Muscle layer of colon (tissue), 2 donors: ENCODE measurements around the gene TBC1D22A.

Source experiments
- H3K27ac ChIP-seq: one replicate; pipeline ENCODE4 v1.7.0; 2013; ENCODE audit warnings: low read depth, mild to moderate bottlenecking, low read length, moderate library complexity
- H3K27me3 ChIP-seq, 2 donors: one replicate each; pipeline ENCODE4 v1.7.0; 2013; ENCODE audit warnings: low read length in 2 of 2, mild to moderate bottlenecking in 2 of 2; ENCODE audit not compliant: insufficient read depth in 2 of 2, control insufficient read depth in 1 of 2
- H3K36me3 ChIP-seq: one replicate; pipeline ENCODE4 v1.7.0; 2013; ENCODE audit warnings: mild to moderate bottlenecking, low read length; ENCODE audit not compliant: insufficient read depth
- H3K4me1 ChIP-seq: one replicate; pipeline ENCODE4 v1.7.0; 2013; ENCODE audit warnings: mild to moderate bottlenecking, low read length; ENCODE audit not compliant: insufficient read depth
- H3K4me3 ChIP-seq, 2 donors: one replicate each; pipeline ENCODE4 v1.7.0; 2013; ENCODE audit warnings: low read length in 2 of 2, low read depth in 1 of 2, mild to moderate bottlenecking in 1 of 2, moderate library complexity in 1 of 2
- H3K9ac ChIP-seq: one replicate; pipeline ENCODE4 v1.7.0; 2013; ENCODE audit warnings: low read length
- H3K9me3 ChIP-seq: one replicate; pipeline ENCODE4 v1.7.0; 2013; ENCODE audit warnings: mild to moderate bottlenecking, low read length
- donor health status: abdominal sarcoma.
- donor health status: Adenocarcinoma of cecum.

TBC1D22A gene

DNA sequence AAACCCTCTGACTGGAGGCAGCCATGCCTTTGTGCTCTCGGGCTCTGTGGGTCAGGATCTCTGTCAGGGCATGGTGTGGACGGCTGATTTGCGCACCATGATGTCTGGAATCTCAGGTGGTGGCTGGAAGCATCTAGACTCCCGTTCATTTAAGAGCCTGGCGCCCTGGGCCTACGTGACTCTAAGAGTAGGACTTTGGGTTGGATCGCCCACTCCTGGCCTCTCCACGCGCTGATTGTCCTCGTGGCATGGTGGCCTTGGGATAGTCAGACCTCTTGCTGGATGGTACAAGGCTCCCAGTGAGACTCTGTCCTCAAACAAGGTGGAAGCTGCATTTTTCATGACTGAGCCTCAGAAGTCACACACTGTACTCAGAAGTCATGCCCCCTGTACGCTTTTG lies 224.3 kb downstream of the TBC1D22A start:
- H3K9ac ChIP-seq: no peak overlapping the region
- no peaks in the 10 kb centered on the region for H3K4me1 ChIP-seq
- H3K27ac ChIP-seq: no peak overlapping the region
- no peaks in the 10 kb centered on the region for H3K9me3 ChIP-seq
- H3K36me3 ChIP-seq: no peaks in the 10 kb centered on the region
- no peaks in the 10 kb centered on the region for H3K27me3 ChIP-seq
- H3K4me3 ChIP-seq: no peak overlapping the region

DNA sequence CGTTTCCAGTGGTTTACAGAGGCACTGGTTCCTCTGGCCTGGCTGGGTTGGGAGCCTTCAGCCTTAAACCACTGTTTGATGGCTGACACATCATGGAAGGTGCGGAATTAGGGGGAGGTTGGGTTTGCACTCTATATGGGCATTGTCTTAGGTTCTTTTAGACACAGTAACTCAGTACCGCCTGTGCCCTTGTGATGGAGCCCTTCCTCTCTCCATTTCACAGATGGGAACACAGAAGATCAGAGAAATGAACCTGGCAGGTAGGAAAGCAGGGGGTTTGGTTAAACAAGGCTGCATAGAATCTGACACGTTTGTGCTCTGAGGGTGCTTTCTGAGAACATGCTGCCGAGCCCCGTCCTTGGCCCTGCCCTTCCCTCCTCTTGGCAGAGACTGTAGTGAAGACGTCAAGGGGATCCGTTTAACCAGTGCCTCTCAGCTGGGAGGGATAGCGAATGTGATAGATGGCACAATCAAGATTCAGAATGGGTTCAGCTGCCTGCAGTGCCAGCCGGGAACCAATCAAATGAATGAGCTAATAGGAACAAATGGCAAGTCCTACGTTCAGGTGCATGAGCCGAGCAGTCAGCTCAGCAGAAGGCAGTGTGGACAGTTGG lies 228.6 kb downstream of the TBC1D22A start:
- Histone ChIP-seq H3K36me3 (no peaks in the 10 kb centered on the region), H3K4me3 (no peak overlapping the region), H3K9ac (no peak overlapping the region), H3K27ac (no peak overlapping the region), H3K27me3 (no peaks in the 10 kb centered on the region), H3K4me1 (no peaks in the 10 kb centered on the region), H3K9me3 (no peaks in the 10 kb centered on the region)

DNA sequence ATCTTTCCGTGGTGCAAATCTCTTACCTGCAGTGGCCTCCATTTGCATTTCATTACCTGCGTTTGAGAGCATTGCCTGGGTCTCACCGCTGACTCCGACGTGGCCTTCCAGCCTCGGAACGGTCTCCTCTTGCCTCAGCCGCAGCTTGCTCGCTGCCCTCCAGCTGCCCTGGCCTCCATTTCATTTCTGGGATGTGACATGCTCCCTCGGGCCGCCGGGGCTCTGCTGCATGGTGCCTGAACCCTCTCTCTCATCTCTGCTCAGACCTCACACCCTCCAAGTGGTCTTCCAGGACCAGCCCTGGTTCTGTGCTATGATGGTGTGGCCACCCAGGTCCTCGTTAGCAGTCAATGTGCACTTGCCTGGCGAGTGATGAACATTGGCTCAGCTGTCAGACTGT lies 229.2 kb downstream of the TBC1D22A start:
- Histone ChIP-seq H3K4me1 (no peaks in the 10 kb centered on the region), H3K9me3 (no peaks in the 10 kb centered on the region), H3K36me3 (no peaks in the 10 kb centered on the region), H3K9ac (no peak overlapping the region), H3K27me3 (no peaks in the 10 kb centered on the region), H3K4me3 (no peak overlapping the region), H3K27ac (no peak overlapping the region)

DNA sequence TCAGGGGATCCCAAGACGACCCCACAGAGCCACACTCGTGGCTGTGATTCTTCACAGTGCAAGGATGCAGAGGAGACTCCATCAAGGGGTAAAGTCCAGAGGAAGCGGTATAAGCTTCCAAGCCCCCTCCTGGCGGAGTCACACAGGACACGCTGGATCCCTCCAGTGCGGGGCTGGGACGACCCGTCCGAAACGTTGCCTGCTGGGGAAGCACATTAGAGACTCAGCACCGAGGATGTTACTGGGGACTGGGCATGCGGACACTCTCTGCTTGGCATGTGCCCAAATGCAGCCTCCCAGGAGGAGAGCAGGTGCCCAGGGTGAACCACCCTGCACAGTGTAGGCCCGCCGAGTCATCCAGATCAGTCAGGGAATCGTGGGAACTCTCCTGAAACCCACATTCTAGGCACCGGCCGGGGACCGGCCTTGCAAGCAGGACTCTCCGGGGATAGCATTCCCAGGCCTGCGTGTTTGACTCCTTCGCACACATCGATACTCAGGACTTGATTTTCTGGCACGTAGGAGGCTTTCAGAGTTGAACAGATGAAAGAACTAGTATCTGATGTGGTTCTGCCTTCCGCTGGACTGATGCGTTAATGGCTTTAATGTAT lies 229.8 kb downstream of the TBC1D22A start:
- Histone ChIP-seq H3K36me3 (no peaks in the 10 kb centered on the region), H3K4me1 (no peaks in the 10 kb centered on the region), H3K27ac (no peak overlapping the region), H3K9me3 (no peaks in the 10 kb centered on the region), H3K4me3 (no peak overlapping the region), H3K9ac (no peak overlapping the region), H3K27me3 (no peaks in the 10 kb centered on the region)

DNA sequence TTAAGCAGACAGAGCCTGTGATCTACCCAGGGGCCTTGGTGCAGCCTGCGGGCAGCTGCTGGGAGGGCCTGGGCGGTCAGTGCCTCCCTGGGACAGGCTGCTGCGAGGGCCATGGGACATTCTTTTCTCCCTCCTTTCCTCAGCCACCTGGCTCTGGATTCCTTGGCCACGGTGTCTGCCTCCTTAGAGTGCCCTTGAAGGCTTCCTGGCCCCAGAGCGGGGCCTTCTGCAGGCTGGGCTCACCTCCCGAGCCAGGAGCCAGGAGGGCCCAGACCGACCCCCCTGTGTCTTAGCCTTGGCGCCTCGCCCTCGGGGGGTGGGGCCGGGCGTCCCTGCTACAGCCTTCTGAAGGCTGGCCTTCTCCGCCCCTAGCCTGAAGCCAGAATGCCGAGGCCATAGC lies 231.2 kb downstream of the TBC1D22A start:
- Histone ChIP-seq H3K4me3 (no peak overlapping the region), H3K9ac (no peak overlapping the region), H3K36me3 (no peaks in the 10 kb centered on the region), H3K9me3 (no peaks in the 10 kb centered on the region), H3K27me3 (no peaks in the 10 kb centered on the region), H3K27ac (no peak overlapping the region), H3K4me1 (no peaks in the 10 kb centered on the region)

DNA sequence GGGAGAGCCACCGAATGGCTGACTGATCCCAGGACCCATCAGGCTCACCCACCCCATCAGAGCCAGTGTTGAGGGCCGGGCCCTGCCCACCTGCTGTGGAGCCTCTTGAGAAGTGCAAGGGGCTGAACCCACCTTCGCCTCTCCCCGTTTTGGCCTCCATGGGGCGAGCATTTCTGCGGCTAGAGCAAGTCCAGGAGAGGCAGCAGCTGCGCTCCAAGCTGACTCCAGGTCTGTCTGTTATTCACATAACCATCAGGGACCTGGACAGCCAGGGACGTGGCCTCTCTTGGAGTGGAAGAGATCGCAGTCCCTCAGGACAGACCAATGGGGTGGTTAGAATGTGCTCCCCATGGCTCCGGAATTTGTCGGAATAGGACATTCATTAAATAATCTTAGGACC lies 231.8 kb downstream of the TBC1D22A start:
- Histone ChIP-seq H3K4me1 (no peaks in the 10 kb centered on the region), H3K4me3 (no peak overlapping the region), H3K9ac (no peak overlapping the region), H3K9me3 (no peaks in the 10 kb centered on the region), H3K36me3 (no peaks in the 10 kb centered on the region), H3K27me3 (no peaks in the 10 kb centered on the region), H3K27ac (no peak overlapping the region)

DNA sequence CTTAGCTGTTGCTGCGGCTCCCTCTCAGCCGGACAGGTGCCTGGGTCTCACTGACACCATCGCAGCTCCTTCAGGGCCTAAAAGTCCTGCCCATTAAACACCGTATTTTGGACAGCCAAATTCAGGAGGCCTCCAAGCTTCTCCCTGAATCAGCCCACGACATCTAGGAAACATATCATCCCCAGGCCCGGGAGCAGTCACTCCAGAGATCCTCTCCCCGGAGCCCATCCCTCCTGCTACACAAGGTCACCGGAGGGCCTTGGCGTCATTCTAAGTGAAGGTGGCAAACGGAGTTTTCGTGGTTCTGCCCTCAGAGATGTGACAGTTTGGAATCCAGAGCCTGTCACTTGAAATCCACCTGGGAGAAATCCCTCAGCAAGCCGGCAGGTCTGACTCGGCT lies 232.5 kb downstream of the TBC1D22A start:
- Histone ChIP-seq H3K9ac (no peak overlapping the region), H3K9me3 (no peaks in the 10 kb centered on the region), H3K4me1 (no peaks in the 10 kb centered on the region), H3K4me3 (no peak overlapping the region), H3K27ac (no peak overlapping the region), H3K27me3 (no peaks in the 10 kb centered on the region), H3K36me3 (no peaks in the 10 kb centered on the region)

DNA sequence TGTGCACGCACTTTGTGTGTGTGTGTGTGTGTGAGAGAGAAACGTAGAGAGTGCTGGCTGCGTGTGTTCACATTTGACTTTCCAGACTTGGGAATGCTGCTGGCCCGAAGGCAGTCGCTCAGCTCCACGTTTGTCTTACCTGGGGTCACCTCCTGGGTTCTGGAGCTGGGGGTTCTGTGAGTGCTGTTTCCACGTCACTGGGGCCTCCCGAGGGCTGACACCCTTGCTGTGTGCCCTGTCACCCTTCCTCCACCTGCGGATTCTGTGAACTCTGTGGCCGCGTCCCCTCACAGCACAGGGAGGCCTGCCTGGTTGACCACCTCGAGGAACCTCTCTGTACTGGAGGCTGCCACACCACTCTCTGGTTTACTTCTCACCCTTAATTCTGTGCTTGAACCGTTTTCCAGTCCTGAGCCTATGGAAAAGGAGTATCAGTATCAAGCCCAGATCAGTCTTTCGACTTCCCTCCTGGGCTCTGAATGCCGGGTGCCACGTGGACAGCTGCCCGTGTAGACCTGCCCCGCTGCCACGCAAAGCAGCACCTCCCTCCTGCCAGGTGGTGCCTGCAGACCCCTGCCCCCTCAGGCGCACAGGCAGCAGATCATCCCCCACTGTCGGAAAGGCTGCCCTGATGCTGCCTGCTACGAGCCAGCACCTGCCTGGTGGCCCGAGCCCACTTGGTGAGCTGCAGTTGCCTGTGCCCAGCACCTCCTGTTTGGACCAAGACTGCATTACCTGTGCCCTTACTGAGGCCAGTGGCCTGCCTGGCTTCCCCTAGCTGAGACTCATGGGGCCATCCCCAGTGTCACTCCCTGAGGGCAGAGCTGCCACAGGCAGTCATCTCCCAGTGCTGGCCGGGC lies 233.3 kb downstream of the TBC1D22A start:
- H3K27ac ChIP-seq: no peak overlapping the region
- no peaks in the 10 kb centered on the region for H3K4me1 ChIP-seq
- no peaks in the 10 kb centered on the region for H3K27me3 ChIP-seq
- H3K9me3 ChIP-seq: no peaks in the 10 kb centered on the region
- no peak overlapping the region for H3K4me3 ChIP-seq
- H3K36me3 ChIP-seq: no peaks in the 10 kb centered on the region
- H3K9ac ChIP-seq: no peak overlapping the region

DNA sequence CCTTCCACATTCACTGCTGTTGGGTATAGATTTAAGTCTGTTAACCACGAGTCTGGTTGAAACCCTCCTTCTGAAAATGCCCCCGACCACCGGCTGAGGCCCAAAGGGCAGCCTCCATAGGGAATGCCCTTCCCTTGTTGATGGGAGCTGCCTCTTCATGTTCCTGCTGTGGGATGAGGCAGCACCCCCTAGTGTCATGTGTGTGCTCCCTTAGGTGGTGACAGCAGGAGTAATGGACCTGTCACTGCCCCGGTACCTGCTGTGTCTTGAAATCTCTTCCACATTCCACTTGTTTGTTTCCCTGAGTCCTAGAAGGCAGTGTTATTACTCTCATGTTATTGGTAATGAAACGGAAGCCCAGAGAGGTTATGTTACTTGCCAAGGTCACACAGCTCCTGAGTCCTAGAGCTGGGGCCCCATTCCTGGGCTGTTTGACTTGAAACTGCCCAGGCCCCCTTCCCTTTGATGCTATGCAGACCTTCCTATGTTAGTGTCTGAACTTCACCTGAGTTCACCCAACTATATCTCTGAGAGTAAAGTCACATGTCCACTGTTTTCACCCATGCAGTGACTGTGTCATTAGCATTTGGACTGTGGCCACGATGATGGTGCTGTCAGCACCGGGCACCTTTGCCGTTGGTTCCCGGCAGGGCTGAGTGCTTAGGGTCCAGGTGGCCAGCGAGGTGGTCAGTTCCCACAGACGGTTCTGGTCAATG lies 234.3 kb downstream of the TBC1D22A start:
- H3K4me3 ChIP-seq: no peak overlapping the region
- H3K36me3 ChIP-seq: no peaks in the 10 kb centered on the region
- no peak overlapping the region for H3K27ac ChIP-seq
- no peaks in the 10 kb centered on the region for H3K4me1 ChIP-seq
- no peaks in the 10 kb centered on the region for H3K27me3 ChIP-seq
- no peaks in the 10 kb centered on the region for H3K9me3 ChIP-seq
- no peak overlapping the region for H3K9ac ChIP-seq

DNA sequence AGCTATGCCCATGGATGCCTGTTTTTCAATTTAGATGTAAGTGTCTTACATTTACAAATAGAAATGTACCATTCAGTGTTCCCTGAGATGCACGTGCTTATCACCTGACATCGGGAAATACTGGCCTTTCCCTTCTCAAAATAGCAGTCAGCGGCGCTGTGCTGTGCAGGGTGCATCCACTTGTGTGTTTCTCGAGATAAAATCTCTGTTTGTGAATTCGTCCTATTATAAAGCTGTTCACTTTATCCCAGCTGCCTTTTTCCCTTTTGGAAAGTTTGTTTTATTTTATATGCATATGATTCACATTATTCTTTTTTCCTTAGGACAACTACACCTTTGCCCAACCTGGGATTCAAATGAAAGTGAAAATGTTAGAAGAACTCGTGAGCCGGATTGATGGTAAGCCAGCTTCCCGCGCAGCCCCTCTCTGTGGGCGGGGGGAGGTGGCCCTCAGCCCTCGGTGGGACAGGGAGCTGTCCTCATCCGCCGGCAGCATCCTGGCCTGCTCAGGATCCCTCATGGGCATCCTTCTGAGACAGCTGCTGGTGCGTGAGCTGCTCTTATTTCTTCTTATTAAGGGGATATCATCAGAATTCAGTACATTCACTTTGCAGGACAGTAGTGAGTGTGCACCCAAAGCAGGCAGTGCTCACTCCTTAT lies 235.0 kb downstream of the TBC1D22A start:
- Histone ChIP-seq H3K4me3 (no peak overlapping the region), H3K27ac (no peak overlapping the region), H3K9me3 (no peaks in the 10 kb centered on the region), H3K4me1 (no peaks in the 10 kb centered on the region), H3K36me3 (no peaks in the 10 kb centered on the region), H3K9ac (no peak overlapping the region), H3K27me3 (no peaks in the 10 kb centered on the region)

DNA sequence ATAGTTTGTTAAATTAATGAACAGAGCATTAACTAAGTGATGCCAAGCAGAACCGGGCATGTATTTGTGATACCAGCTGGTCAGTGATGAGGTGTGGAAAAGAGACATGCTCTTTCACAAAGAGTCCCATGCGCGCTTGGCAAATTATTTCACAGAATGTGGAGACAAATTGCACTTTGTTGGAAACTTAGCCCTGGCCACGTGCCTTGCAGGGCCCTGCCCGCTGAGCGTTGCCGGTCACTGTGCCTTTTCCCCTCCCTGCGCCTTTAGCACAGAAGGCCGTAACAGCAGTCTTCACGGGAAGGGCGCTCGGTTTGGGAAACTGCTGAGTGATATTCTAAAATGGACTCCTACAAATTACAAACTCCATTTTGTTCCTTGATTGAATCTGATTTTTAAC lies 235.9 kb downstream of the TBC1D22A start:
- Histone ChIP-seq H3K4me1 (no peaks in the 10 kb centered on the region), H3K9ac (no peak overlapping the region)

More for the DNA sequence above, 235.9 kb downstream of the TBC1D22A start:
- Histone ChIP-seq H3K4me3 (no peak overlapping the region), H3K27me3 (no peaks in the 10 kb centered on the region), H3K9me3 (no peaks in the 10 kb centered on the region), H3K36me3 (no peaks in the 10 kb centered on the region), H3K27ac (no peak overlapping the region)
